MG63 (cell line): Measurements from ENCODE around the gene TNFRSF6B. TPM values are rescaled to one million over a fixed set of nuclear protein-coding genes. Genes with fewer than 3 reads are reported as not detected.
A peak's percentile ranks its signal among the peaks of the same experiment; 100 is the strongest.

ENCODE experiments used
- DNase-seq: peaks from one replicate; pipeline ENCODE4 v3.0.0-alpha.2; 2020
- H3K27me3 ChIP-seq: fragments of 250-450 bp; sonication (Bioruptor Pico); 2 replicates; pipeline ENCODE4 v1.5.1; 2020; ENCODE audit warnings: mild to moderate bottlenecking, moderate library complexity
- H3K36me3 ChIP-seq: fragments of 250-450 bp; sonication (Bioruptor Pico); 2 replicates; pipeline ENCODE4 v1.5.1; 2020; ENCODE audit warnings: mild to moderate bottlenecking, moderate library complexity
- H3K4me3 ChIP-seq: fragments of 250-450 bp; sonication (Bioruptor Pico); 2 replicates; pipeline ENCODE4 v1.5.1; 2020; ENCODE audit warnings: mild to moderate bottlenecking, moderate library complexity
- H3K9me3 ChIP-seq: fragments of 250-450 bp; sonication (Bioruptor Pico); 2 replicates; pipeline ENCODE4 v1.5.1; 2020; ENCODE audit warnings: mild to moderate bottlenecking, moderate library complexity
- total RNA-seq: library from RNA; depleted of rRNA; stranded (reverse); fragments of >200 nt; shearing (Covaris generic); gene quantifications from 2 replicates; pipeline ENCODE4 v1.2.3, GENCODE V29; 2014; ENCODE audit warnings: low replicate concordance

The TNFRSF6B gene
- total RNA-seq, 1 experiment from 2014 or later: not detected

DNA sequence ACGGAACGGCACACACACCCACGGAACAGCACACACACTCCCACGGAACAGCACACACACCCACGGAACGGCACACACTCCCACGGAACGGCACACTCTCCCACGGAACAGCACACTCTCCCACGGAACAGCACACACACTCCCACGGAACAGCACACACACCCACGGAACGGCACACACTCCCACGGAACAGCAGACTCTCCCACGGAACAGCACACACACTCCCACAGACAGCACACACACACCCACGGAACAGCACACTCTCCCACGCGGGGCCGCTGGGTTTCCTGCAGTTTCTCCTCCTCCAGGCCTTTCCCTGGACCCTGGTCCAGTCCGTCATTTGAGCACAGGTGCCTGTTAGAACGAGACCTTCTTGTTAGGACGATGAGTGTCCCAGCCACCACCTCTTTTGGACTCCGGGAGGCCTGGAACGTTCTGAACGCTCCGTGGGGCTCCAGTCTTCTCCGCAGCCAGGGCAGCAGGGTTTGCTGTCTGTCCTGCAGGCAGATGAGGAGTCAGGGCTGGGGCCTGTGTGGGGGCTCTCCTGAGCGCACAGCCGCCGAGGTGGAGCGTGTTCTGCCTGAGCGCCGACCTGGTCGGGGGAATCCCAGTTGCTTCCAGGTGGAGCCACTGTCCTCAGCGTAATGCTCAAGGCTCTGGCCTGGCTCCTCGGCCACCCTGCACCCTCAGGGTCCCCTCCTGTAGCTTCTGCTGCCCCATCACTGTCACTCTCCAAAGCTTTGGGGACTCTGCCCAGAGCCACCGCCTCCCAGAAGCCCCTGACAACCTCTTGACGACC, 17.6 kb upstream of the TNFRSF6B start:
- H3K36me3 ChIP-seq: peaks cover 64% of the 10 kb centered on the region
- no peaks in the 10 kb centered on the region for H3K27me3 ChIP-seq
- peaks cover 8% of the 10 kb centered on the region; the same call in 1 of the 2 replicates for H3K9me3 ChIP-seq
- DNase-seq: no peak
- no peak overlapping the region for H3K4me3 ChIP-seq

DNA sequence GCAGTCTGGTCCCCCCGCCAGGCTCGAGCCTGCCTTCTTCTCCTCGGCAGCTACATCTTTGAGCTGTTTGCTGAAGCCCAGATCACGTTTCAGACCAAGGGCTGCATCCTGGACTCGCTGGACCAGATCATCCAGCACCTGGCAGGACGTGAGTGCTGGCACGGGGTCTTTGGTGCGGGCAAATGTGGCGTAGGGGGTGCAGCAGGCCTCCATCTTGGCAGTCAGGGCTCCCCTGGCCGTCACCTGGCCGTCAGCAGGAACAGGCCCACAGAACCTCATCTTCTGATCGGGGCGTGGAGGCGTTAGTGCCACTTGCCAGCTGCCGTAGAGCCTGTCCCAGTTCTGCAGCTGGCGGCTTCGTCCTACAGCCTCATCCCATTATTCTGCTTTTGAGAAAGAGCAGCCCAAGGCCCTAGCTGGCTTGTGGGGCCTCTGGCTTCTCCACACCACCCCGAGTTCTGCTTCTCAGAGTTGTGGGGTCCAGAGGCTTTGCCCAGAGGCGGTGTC, 16.6 kb upstream of the TNFRSF6B start:
- H3K4me3 ChIP-seq: no peak overlapping the region
- no peaks in the 10 kb centered on the region for H3K27me3 ChIP-seq
- DNase-seq: no peak
- peaks cover 67% of the 10 kb centered on the region for H3K36me3 ChIP-seq
- H3K9me3 ChIP-seq: peaks cover 8% of the 10 kb centered on the region; the same call in 1 of the 2 replicates

DNA sequence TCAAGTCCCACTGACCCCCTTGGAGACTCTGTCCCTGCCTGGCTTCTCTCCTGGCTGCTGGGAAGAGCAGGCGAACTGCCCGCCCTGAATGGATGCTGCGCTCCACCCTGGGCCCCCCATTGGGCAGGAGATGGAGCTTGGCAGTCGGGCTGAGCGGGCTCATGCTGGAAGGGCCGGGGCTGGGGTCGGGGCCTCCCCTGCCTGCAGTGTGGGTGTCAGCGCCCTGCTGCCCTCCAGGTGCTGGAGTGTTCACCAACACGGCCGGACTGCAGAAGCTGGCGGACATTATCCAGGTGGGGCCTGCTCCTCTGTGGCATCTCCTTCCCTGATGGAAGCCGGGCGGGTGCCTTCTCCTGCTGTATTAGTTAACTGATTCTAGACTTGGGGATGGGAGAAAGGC, 16.0 kb upstream of the TNFRSF6B start:
- H3K4me3 ChIP-seq: no peak overlapping the region
- peaks cover 8% of the 10 kb centered on the region; the same call in 1 of the 2 replicates for H3K9me3 ChIP-seq
- H3K36me3 ChIP-seq: peaks cover 61% of the 10 kb centered on the region
- no peak for DNase-seq
- no peaks in the 10 kb centered on the region for H3K27me3 ChIP-seq

DNA sequence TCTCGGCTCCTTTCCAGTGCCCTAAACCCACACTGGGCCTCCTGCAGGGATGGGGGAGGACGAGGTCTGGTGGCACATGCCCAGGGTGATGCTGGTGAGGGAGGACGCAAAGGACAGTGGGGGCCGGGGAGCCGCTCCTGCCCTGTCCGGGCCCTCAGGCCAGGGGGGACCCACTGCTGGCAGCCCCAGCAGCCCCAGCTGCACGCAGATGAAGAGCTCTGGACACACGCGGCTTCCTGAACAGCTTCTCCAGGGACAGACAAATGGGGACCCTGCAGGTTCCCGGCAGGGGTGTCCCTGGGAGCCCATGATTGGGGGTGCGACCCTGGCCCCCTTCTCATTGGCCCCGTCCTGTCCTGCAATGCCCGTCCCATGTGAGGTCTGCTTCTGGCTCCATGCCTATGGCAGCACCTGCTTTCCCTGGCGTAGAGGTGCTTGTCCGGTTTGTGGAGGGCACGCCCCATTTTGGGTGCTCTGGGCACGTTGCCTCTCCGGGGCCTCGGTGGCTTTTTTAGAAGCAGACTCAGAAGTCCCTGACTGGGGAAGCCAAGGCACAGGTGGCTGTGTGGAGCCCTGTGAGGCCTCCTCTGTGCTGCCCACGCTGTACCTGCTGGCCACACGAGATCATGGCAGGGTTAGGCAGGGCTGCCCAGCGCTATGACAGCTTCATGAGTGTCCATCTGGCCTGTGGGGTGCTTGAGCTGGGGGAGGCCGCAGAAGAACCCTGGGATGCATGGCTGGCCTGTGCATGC, 15.4 kb upstream of the TNFRSF6B start:
- Histone ChIP-seq H3K4me3 (no peak overlapping the region), H3K9me3 (peaks cover 8% of the 10 kb centered on the region; the same call in 1 of the 2 replicates), H3K27me3 (no peaks in the 10 kb centered on the region), H3K36me3 (peaks cover 61% of the 10 kb centered on the region)
- no peak for DNase-seq

DNA sequence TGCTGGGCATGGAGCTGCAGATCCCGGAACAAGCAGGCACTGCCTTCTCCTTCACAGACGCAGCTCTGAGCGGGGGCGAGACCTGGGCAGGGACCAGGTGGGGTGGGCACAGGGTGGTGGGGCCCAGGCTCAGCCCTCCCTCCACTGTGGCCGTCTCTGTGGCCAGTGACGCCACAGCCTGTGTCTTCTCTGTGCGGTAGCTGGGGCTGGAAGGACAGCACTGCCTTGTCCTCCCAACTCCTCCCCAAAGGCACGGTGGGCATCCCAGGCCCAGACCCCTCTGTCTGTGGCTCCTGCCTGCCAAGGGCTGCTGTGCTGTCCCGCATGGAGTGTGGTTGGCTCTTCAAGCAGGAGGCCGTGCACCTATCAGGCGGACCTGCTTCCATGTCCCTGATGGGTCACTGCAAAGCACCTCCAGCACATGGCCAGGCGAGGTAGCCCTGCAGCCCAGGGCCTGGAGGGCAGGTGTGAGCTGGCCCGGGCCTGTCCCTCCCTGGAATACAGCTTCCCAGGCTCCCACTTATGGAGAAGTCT, 14.8 kb upstream of the TNFRSF6B start:
- Histone ChIP-seq H3K9me3 (peaks cover 8% of the 10 kb centered on the region; the same call in 1 of the 2 replicates), H3K36me3 (peaks cover 61% of the 10 kb centered on the region), H3K27me3 (no peaks in the 10 kb centered on the region), H3K4me3 (no peak overlapping the region)
- DNase-seq: no peak

DNA sequence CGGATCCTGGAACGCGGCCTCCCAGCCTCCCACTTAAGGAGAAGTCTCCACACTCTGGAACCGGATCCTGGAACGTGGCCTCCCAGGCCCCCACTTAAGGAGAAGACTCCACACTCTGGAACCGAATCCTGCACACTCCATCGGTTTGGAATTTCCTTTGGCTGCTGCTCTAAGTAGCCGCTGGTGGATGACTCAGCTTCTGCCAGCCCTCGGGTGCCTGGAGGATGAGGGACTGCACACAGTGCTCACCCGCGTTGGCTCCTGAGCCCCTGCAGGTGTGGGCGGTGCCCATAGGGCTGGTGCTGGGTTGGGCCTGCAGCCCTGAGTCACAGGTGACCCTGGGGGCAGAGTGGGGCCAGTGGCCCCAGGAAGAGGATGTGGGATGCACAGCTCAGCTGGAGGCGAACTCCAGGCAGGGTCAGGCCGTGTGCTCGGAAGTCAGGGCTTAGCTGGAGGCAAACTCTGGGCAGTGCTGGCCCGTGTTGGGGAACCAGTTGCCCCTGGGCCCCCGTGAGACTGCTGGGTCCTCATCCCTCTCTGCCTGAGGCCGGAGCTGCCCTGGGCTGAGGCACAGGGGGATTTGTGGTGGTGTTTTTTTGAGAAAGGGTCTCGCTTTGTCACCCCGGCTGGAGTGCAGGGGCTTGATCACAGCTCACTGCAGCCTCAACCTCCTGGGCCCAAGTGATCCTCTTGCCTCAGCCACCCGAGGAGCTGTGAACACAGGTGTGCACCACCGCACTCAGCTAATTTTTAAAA, 13.9 kb upstream of the TNFRSF6B start:
- peaks cover 8% of the 10 kb centered on the region; the same call in 1 of the 2 replicates for H3K9me3 ChIP-seq
- no peaks in the 10 kb centered on the region for H3K27me3 ChIP-seq
- H3K4me3 ChIP-seq: no peak overlapping the region
- peak; percentile 100 for DNase-seq
- H3K36me3 ChIP-seq: peaks cover 59% of the 10 kb centered on the region

DNA sequence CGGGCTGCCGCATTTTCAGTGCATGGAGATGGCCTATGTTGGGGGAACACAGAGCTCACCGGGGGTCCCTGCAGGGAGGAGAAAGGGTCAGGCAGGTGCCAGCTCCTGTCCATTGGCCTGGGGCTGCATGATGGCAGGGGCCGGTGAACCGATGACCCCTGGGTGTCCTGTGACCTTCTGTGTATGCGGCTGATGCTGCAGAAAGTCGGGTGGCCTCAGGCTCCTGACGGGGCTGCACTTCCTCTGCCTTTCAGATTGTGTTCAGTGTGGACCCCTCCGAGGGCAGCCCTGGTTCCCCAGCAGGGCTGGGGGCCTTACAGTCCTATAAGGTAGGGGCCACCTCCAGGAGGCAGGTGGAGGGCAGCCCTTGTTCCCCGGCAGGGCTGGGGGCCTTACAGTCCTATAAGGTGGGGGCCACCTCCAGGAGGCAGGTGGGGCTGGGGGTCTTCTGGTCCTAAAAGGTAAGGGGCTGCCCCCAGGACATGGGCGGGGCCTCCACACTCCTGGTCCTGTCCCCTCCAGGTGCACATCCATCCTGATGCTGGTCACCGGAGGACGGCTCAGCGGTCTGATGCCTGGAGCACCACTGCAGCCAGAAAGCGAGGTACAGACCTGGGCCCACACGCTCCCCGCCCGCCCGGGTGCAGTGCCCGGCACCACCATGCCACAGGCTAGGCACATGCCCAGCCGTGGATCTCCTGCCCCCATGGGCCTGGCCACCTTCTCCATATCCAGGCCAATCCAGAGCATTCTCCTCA, 11.0 kb upstream of the TNFRSF6B start:
- Histone ChIP-seq H3K27me3 (no peaks in the 10 kb centered on the region), H3K36me3 (peaks cover 60% of the 10 kb centered on the region), H3K4me3 (no peak overlapping the region), H3K9me3 (peaks cover 8% of the 10 kb centered on the region; the same call in 1 of the 2 replicates)
- DNase-seq: no peak

DNA sequence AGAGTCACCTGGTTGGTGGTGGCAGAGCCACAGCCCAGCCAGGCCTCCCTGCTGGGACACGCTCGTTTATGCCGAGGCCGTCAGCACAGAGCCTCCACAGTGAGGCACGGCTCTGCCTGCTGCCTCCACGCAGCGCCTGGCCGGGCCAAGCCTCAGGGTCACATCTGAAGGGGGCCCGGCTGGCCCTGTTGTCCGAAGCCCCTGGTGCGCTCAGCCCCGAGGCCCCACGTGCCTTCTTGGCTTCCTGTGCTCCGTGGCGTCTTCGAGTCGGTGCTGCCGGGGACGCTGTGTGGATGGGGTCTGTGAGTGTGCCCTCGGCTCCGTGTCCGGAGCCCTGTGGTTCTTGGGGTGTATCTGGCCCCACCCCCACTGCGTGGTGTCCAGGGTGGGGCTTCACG, 10.4 kb upstream of the TNFRSF6B start:
- peaks cover 53% of the 10 kb centered on the region for H3K36me3 ChIP-seq
- no peak overlapping the region for H3K4me3 ChIP-seq
- H3K27me3 ChIP-seq: no peaks in the 10 kb centered on the region
- peaks cover 8% of the 10 kb centered on the region; the same call in 1 of the 2 replicates for H3K9me3 ChIP-seq
- no peak for DNase-seq

DNA sequence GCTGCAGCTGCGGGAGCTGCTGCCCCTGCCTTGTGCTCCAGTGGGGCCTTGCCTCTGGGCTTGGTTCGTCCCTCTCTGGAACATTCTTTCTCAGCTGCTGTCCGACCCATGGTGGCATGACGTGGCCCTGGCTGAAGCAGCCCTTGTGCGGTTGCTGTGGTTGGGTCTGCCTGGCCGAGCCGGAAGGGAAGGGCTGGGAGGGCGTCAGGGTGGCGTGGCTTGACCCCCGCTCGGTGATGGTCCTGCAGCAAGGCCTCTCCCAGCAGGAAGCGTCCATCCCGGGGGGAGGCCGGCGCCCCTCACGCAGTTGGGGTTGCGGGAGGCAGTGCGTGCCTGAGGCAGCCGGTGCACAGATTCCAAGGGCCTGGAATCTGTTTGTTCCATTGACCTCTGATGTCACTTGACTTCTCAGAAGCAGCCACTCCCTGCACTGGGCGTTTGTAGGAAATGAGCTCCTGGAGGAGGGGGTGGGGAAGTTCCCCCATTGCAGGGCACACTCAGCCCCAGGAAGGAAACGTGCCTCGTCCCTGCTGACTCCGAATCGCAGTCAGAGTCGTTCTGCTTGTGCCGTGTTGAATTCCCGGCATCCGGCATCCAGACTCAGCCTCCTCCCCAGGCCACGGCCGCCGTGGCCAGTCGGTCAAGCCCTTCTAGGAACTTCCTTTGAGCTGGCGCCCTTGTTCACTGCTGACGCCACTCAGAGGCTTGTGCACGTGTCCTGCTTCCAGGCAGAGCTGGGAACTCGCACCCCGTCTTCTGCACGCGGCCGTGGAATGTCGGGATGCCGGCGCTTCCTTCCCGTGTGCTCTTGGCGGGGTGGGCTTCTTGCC, 9.7 kb upstream of the TNFRSF6B start:
- H3K9me3 ChIP-seq: peaks cover 2% of the 10 kb centered on the region; the same call in 1 of the 2 replicates
- H3K4me3 ChIP-seq: no peak overlapping the region
- no peaks in the 10 kb centered on the region for H3K27me3 ChIP-seq
- H3K36me3 ChIP-seq: peaks cover 47% of the 10 kb centered on the region
- no peak for DNase-seq

DNA sequence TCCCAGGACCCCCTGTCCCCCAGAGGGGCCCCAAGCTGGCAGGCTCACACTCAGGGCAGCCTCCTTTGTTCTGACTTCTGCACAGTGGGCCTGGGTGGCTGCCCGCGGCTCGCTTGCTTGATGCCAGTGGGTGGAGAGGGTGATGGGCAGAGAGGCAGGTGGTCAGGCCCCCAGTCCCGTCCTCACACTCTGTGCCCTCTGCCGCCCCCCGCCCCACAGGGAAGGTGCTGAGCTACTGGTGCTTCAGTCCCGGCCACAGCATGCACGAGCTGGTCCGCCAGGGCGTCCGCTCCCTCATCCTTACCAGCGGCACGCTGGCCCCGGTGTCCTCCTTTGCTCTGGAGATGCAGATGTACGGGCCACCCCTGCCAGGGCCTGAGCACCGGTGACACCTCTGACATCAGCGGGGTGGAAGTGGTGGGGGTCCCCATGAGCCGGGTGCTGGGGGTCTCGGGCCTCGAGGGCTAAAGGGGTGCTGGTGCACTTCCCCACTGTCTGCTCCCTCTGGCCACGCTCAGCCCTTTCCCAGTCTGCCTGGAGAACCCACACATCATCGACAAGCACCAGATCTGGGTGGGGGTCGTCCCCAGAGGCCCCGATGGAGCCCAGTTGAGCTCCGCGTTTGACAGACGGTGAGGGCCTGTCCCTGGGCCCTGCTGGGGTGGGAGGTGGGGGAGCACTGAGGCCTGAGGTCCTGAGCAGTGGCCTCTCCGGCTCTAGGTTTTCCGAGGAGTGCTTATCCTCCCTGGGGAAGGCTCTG, 8.9 kb upstream of the TNFRSF6B start:
- DNase-seq: no peak
- Histone ChIP-seq H3K4me3 (no peak overlapping the region), H3K27me3 (no peaks in the 10 kb centered on the region), H3K36me3 (peaks cover 44% of the 10 kb centered on the region), H3K9me3 (no peaks in the 10 kb centered on the region)

DNA sequence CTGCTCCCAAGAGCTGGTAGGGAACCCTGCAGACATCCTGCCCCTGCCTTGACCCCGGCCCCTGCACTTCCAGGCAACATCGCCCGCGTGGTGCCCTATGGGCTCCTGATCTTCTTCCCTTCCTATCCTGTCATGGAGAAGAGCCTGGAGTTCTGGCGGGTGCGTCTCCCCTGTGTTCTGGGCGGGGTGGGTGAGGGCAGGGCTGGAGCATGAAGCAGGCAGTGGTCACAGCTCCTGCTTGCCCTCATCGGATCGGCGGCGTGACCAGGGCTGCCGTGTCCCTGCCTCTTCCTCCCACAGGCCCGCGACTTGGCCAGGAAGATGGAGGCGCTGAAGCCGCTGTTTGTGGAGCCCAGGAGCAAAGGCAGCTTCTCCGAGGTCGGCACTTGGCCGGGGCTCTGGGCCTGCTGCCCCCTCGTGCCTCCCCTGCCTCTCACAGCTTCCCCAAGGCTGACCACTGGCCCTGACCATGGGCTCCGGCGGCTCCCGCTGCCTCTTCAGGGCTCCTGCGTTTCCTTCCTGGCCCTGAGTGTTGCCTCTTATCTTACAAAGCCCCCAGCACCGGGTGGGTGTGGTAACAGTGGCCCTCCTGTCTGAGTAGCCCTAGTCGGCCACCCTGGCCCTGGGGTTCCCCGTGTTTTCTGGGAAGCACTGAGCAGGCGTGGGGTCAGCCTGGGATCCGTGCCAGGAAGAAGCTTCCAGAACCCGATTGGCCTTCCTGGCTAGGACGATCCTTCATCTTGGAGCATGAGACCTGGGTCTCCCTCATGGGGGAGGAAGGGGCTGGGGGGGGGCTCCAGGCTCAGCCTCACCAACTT, 8.0 kb upstream of the TNFRSF6B start:
- Histone ChIP-seq H3K4me3 (no peak overlapping the region), H3K9me3 (no peaks in the 10 kb centered on the region), H3K36me3 (peaks cover 37% of the 10 kb centered on the region), H3K27me3 (no peaks in the 10 kb centered on the region)
- no peak for DNase-seq

DNA sequence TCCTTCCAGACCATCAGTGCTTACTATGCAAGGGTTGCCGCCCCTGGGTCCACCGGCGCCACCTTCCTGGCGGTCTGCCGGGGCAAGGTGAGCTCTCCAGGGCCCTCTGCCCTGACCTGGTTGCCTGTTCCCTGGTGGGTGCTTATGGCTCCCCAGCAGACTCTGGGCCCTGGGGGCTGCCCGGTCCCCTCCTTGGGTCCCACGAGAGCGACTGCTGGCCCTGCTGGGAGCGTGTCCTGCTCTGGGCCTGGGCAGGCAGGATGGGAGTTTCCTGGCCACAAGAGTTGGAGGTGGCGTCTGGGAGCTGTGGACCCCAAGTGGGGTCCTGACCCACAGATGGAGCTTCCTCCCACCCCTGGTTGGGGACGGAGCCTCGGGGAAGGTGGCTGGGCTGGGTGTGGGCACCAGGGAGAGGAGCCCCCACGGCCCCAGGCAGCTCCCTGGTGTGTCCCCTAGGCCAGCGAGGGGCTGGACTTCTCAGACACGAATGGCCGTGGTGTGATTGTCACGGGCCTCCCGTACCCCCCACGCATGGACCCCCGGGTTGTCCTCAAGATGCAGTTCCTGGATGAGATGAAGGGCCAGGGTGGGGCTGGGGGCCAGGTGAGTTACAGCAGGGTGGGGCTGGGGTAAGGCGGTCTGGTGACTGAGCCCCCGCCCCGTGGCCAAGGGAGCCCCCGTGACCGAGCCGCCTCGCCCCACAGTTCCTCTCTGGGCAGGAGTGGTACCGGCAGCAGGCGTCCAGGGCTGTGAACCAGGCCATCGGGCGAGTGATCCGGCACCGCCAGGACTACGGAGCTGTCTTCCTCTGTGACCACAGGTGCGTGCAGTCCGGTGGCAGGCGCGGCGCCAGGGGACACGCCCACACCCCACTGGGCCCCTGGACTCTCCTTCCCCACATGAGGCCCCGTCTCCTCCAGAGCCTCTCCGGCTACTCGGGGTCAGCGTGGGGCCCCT, 7.1 kb upstream of the TNFRSF6B start:
- Histone ChIP-seq H3K4me3 (no peak overlapping the region), H3K36me3 (peaks cover 35% of the 10 kb centered on the region), H3K27me3 (no peaks in the 10 kb centered on the region), H3K9me3 (0 out of 2 replicates have a peak, but pooled peaks cover 2% of the 10 kb centered on the region)
- DNase-seq: no peak
